Measurements from ENCODE around the gene SORCS3. TPM values are rescaled to one million over a fixed set of nuclear protein-coding genes. Genes with fewer than 3 reads are reported as not detected.

The SORCS3 gene
- total RNA-seq, 4 donors from 2014 or later, result not detected

DNA sequence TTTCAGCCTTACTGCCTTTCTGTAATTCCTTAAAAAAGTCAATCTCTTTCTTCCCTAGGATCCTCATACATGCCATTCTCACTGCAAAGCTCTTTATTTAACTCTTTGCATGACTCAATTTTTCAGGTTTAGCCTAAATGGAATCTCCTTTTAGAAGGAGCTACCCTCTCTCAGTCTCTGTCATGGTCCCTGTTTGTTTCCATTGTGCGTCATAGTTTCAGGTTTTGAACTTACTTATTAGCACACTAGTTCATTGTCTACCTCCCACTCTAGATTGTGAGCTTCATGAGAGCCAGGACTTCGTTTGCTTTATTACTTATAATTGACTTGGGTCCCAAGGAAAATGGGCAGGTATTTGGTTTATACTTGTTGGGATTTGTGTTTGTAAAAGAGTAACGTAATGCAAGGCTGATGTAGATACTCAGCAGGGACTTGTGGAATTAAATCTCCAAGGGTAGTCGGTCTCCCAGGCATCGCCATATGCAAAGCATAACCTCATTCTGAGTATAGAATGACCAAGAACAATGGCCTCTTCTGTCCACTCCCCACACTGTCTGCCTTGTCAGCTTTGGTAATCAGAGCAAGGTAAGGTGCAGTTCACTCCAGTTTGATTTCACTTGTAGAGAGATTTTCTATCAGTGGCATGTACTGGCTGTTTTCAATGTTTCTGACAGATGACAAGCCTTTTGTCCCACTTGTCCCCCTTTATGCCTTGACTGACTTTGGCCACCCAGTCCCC, 252.0 kb downstream of the SORCS3 start:
- Histone ChIP-seq H3K27me3 (no peaks in the 10 kb centered on the region), H3K27ac (no peak overlapping the region), H3K36me3 (no peaks in the 10 kb centered on the region), H3K4me3 (replicated peaks in 1 of 3) (no peak overlapping the region), H3K4me1 (no peaks in the 10 kb centered on the region), H3K9me3 (no peaks in the 10 kb centered on the region)
- TF ChIP-seq, protein P1, sequence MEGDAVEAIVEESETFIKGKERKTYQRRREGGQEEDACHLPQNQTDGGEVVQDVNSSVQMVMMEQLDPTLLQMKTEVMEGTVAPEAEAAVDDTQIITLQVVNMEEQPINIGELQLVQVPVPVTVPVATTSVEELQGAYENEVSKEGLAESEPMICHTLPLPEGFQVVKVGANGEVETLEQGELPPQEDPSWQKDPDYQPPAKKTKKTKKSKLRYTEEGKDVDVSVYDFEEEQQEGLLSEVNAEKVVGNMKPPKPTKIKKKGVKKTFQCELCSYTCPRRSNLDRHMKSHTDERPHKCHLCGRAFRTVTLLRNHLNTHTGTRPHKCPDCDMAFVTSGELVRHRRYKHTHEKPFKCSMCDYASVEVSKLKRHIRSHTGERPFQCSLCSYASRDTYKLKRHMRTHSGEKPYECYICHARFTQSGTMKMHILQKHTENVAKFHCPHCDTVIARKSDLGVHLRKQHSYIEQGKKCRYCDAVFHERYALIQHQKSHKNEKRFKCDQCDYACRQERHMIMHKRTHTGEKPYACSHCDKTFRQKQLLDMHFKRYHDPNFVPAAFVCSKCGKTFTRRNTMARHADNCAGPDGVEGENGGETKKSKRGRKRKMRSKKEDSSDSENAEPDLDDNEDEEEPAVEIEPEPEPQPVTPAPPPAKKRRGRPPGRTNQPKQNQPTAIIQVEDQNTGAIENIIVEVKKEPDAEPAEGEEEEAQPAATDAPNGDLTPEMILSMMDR (IDR thresholded peaks at IDR 0.05), result no peak
- no peak for TF ChIP-seq POLR2A (IDR thresholded peaks at IDR 0.05)
- no peak for DNase-seq
- WGBS, 2 donors, result 80 to 87% methylated on average over 5 of the region's 5 CpGs
- intact Hi-C loops (cut with DNase I), result no loop called here

DNA sequence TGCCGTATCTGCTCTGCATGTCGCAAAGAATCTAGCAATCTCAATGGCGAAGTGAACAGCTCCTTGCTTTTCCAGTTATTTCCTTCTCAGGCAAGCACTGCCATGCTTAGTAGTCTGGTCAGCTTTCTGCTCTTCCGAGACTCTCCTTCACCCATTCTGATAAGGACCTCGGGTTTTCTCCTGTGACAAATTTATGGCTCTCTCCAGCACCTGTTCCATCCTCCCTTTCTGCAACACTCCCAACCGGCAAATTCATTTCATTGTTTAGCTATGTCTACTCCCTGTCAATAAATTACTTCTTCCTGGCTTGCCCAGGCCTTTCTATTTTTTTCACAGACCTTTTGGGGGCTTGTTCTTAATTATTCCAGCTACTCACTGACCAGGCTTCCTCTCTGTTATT, 252.6 kb downstream of the SORCS3 start:
- no peaks in the 10 kb centered on the region for H3K36me3 ChIP-seq
- H3K4me1 ChIP-seq, result no peaks in the 10 kb centered on the region
- no peaks in the 10 kb centered on the region for H3K9me3 ChIP-seq
- no peak for DNase-seq
- no peak for TF ChIP-seq POLR2A (IDR thresholded peaks at IDR 0.05)
- TF ChIP-seq, protein P1 (IDR thresholded peaks at IDR 0.05), result no peak
- H3K4me3 ChIP-seq (replicated peaks in 1 of 3), result no peak overlapping the region
- no peak overlapping the region for H3K27ac ChIP-seq
- WGBS, 2 donors, result 78 to 81% methylated on average over 6 of the region's 6 CpGs
- H3K27me3 ChIP-seq, result no peaks in the 10 kb centered on the region
- intact Hi-C loops (cut with DNase I), result no loop called here

DNA sequence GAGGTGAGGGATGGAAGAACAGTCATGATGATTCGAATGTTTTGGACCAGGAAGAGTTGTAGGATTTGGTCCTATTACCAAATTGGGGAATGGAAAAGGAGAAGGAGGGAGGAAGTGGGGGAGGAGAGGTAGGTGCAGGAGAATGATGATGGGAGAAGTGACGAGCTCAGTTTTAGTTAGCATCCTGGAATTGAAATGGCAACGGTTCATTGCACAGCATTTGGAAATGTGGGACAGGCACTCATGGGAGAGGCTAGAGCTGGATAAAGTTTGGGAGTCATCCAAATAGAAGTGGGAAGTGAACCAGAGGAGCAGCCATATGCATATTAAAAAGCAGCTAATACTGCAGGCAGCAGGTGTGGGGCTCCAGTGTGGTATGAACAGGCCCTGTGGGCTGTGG, 253.6 kb downstream of the SORCS3 start:
- intact Hi-C loops (cut with DNase I), result no loop called here
- Histone ChIP-seq H3K4me3 (replicated peaks in 1 of 3) (no peak overlapping the region), H3K4me1 (no peaks in the 10 kb centered on the region), H3K27me3 (no peaks in the 10 kb centered on the region), H3K27ac (no peak overlapping the region), H3K9me3 (no peaks in the 10 kb centered on the region), H3K36me3 (no peaks in the 10 kb centered on the region)
- no peak for DNase-seq
- TF ChIP-seq, protein P1 (IDR thresholded peaks at IDR 0.05), result no peak
- no peak for TF ChIP-seq POLR2A (IDR thresholded peaks at IDR 0.05)
- WGBS, 2 donors, result 60 to 65% methylated on average over 3 of the region's 3 CpGs

DNA sequence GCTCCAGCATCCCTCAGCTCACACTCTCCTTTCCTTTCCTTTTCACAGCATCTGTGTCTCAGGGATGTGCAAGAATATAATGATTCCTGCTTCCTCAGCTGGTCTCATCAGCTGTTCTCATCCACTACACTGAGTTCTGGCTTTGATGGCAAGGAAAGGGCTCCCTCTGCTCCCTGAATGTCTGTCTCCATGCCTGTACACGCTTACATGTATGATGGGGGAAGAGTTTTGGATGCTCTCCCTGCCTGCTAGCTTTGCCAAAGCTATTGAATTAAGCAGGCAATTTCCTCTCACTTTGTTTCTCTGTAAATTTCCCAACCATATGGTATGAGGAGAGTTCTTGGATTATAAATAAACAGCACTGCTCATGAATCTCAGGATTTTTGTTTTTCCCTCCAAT, 254.5 kb downstream of the SORCS3 start:
- TF ChIP-seq, protein P1 (IDR thresholded peaks at IDR 0.05), result no peak
- no peak for TF ChIP-seq POLR2A (IDR thresholded peaks at IDR 0.05)
- H3K27ac ChIP-seq, result no peak overlapping the region
- WGBS, 2 donors, result 65% methylated on average over 1 of the region's 1 CpG
- DNase-seq, result no peak
- intact Hi-C loops (cut with DNase I), result no loop called here
- no peak overlapping the region for H3K4me3 ChIP-seq (replicated peaks in 1 of 3)
- H3K4me1 ChIP-seq, result no peaks in the 10 kb centered on the region
- H3K9me3 ChIP-seq, result no peaks in the 10 kb centered on the region
- no peaks in the 10 kb centered on the region for H3K27me3 ChIP-seq
- H3K36me3 ChIP-seq, result no peaks in the 10 kb centered on the region

DNA sequence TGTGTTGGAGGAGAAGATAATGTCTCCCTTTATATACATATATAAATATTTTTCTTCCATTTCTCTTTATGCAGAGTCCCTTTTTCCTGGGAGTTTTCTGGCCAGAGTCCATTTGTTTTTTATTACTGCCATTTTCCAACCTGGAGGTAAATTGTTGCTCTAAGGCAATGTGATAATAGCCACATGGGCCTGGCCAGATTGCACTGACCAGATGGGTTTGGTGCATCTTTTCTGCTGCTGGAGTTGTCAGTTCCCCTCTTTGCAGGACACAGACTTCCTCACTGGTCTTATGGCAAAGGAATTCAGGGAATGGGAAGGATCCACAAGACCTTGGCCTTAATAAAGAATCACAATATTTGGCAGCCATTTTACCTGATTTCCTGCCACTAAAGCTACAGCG, 254.9 kb downstream of the SORCS3 start:
- no peak overlapping the region for H3K27ac ChIP-seq

More for the DNA sequence above, 254.9 kb downstream of the SORCS3 start:
- intact Hi-C loops (cut with DNase I), result no loop called here
- Histone ChIP-seq H3K4me3 (replicated peaks in 1 of 3) (no peak overlapping the region), H3K9me3 (no peaks in the 10 kb centered on the region), H3K4me1 (no peaks in the 10 kb centered on the region), H3K27me3 (no peaks in the 10 kb centered on the region), H3K36me3 (no peaks in the 10 kb centered on the region)
- TF ChIP-seq, protein P1 (IDR thresholded peaks at IDR 0.05), result no peak
- TF ChIP-seq POLR2A (IDR thresholded peaks at IDR 0.05), result no peak
- WGBS, 2 donors, result 65 to 82% methylated on average over 1 of the region's 1 CpG
- no peak for DNase-seq
